Measurements from ENCODE around the gene HAPLN3. TPM values are rescaled to one million over a fixed set of nuclear protein-coding genes. Genes with fewer than 3 reads are reported as not detected.

Gene HAPLN3
- total RNA-seq, 4 donors from 2014 or later, result 17.9 to 34.8 (median 23.1) TPM

GRCh38 chr15:88849376-88850072 is 45.8 kb downstream of the HAPLN3 start:
- Histone ChIP-seq H3K27ac (no peak overlapping the region), H3K4me3 (no peak overlapping the region), H3K36me3 (no peaks in the 10 kb centered on the region), H3K4me1 (no peaks in the 10 kb centered on the region), H3K27me3 (no peaks in the 10 kb centered on the region), H3K9me3 (no peaks in the 10 kb centered on the region)
- no peak for DNase-seq
- TF ChIP-seq POLR2A (IDR thresholded peaks at IDR 0.05) (no peak), CTCF (IDR thresholded peaks at IDR 0.05) (no peak)
- intact Hi-C loops (cut with DNase I; ENCODE audit: low total_unique reads), result no loop called here

GRCh38 chr15:88848203-88848602 is 47.1 kb downstream of the HAPLN3 start:
- Histone ChIP-seq H3K4me1 (no peaks in the 10 kb centered on the region), H3K27ac (no peak overlapping the region), H3K9me3 (no peaks in the 10 kb centered on the region), H3K36me3 (no peaks in the 10 kb centered on the region), H3K27me3 (no peaks in the 10 kb centered on the region), H3K4me3 (no peak overlapping the region)
- TF ChIP-seq POLR2A (IDR thresholded peaks at IDR 0.05), result no peak
- no peak for TF ChIP-seq CTCF (IDR thresholded peaks at IDR 0.05)
- DNase-seq, result no peak
- intact Hi-C loops (cut with DNase I; ENCODE audit: low total_unique reads), result no loop called here

GRCh38 chr15:88847144-88847543 is 48.2 kb downstream of the HAPLN3 start:
- intact Hi-C loops (cut with DNase I; ENCODE audit: low total_unique reads), result no loop called here

GRCh38 chr15:88845616-88846015 is 49.7 kb downstream of the HAPLN3 start:
- H3K27me3 ChIP-seq, result no peaks in the 10 kb centered on the region
- H3K4me3 ChIP-seq, result no peak overlapping the region
- intact Hi-C loops (cut with DNase I; ENCODE audit: low total_unique reads), result no loop called here
- no peaks in the 10 kb centered on the region for H3K4me1 ChIP-seq
- TF ChIP-seq POLR2A (IDR thresholded peaks at IDR 0.05) (no peak), CTCF (IDR thresholded peaks at IDR 0.05) (no peak)
- H3K27ac ChIP-seq, result no peak overlapping the region
- no peak for DNase-seq
- no peaks in the 10 kb centered on the region for H3K9me3 ChIP-seq
- no peaks in the 10 kb centered on the region for H3K36me3 ChIP-seq

More at GRCh38 chr15:88847144-88847543, 48.2 kb downstream of the HAPLN3 start:
- Histone ChIP-seq H3K9me3 (no peaks in the 10 kb centered on the region), H3K4me3 (no peak overlapping the region), H3K27me3 (no peaks in the 10 kb centered on the region), H3K36me3 (no peaks in the 10 kb centered on the region), H3K27ac (no peak overlapping the region), H3K4me1 (no peaks in the 10 kb centered on the region)
- TF ChIP-seq CTCF (IDR thresholded peaks at IDR 0.05) (no peak), POLR2A (IDR thresholded peaks at IDR 0.05) (no peak)
- no peak for DNase-seq

- no peaks in the 10 kb centered on the region for H3K36me3 ChIP-seq
- no peak for DNase-seq
- no peaks in the 10 kb centered on the region for H3K4me1 ChIP-seq
- H3K4me3 ChIP-seq, result no peak overlapping the region
- no peaks in the 10 kb centered on the region for H3K9me3 ChIP-seq
- TF ChIP-seq POLR2A (IDR thresholded peaks at IDR 0.05), result no peak
- no peak for TF ChIP-seq CTCF (IDR thresholded peaks at IDR 0.05)
- no peak overlapping the region for H3K27ac ChIP-seq
- no peaks in the 10 kb centered on the region for H3K27me3 ChIP-seq
- intact Hi-C loops (cut with DNase I; ENCODE audit: low total_unique reads), result no loop called here
Observed at GRCh38 chr15:88844749-88845386, 50.5 kb downstream of the HAPLN3 start.
